GM19193 (cell line): ENCODE measurements around the gene ZBTB18.

Experiments used
- POLR2A ChIP-seq: IDR thresholded peaks from 4 replicates; pipeline ENCODE4 v1.6.1; 2011; ENCODE audit not compliant: insufficient read depth, insufficient read length; ENCODE audit errors: extremely low read depth

The ZBTB18 gene

GRCh38 chr1:244066954-244067716 lies 16.1 kb downstream of the ZBTB18 start:
- TF ChIP-seq POLR2A: no peak

GRCh38 chr1:244067893-244068292 lies 16.8 kb downstream of the ZBTB18 start:
- no peak for TF ChIP-seq POLR2A

GRCh38 chr1:244068567-244068966 lies 17.5 kb downstream of the ZBTB18 start:
- TF ChIP-seq POLR2A: no peak

- no peak for TF ChIP-seq POLR2A
Observed at GRCh38 chr1:244069326-244069898, 18.3 kb downstream of the ZBTB18 start.

GRCh38 chr1:244074559-244075171 lies 23.6 kb downstream of the ZBTB18 start:
- no peak for TF ChIP-seq POLR2A

GRCh38 chr1:244075247-244075722 lies 24.2 kb downstream of the ZBTB18 start:
- no peak for TF ChIP-seq POLR2A

- no peak for TF ChIP-seq POLR2A
Observed at GRCh38 chr1:244076740-244077139, 25.7 kb downstream of the ZBTB18 start.

- no peak for TF ChIP-seq POLR2A
Observed at GRCh38 chr1:244077473-244078220, 26.6 kb downstream of the ZBTB18 start.

GRCh38 chr1:244080343-244080929 lies 29.4 kb downstream of the ZBTB18 start:
- TF ChIP-seq POLR2A: no peak

GRCh38 chr1:244082969-244083368 lies 31.9 kb downstream of the ZBTB18 start:
- no peak for TF ChIP-seq POLR2A

- TF ChIP-seq POLR2A: no peak
Observed at GRCh38 chr1:244083383-244083943, 32.4 kb downstream of the ZBTB18 start.

- no peak for TF ChIP-seq POLR2A
Observed at GRCh38 chr1:244084763-244085162, 33.7 kb downstream of the ZBTB18 start.

- no peak for TF ChIP-seq POLR2A
Observed at GRCh38 chr1:244085891-244086290, 34.8 kb downstream of the ZBTB18 start.

- no peak for TF ChIP-seq POLR2A
Observed at GRCh38 chr1:244087021-244087560, 36.0 kb downstream of the ZBTB18 start.
